GM12873 (cell line): ENCODE results near the gene PTTG1IP.

Experiments
- CTCF ChIP-seq: IDR thresholded peaks from 2 replicates; pipeline ENCODE4 v1.5.1; 2012; ENCODE audit warnings: low read depth, mild to moderate bottlenecking, moderate library complexity, low read length, control low read depth; ENCODE audit not compliant: insufficient read depth; ENCODE audit errors: missing control alignments

PTTG1IP gene

DNA sequence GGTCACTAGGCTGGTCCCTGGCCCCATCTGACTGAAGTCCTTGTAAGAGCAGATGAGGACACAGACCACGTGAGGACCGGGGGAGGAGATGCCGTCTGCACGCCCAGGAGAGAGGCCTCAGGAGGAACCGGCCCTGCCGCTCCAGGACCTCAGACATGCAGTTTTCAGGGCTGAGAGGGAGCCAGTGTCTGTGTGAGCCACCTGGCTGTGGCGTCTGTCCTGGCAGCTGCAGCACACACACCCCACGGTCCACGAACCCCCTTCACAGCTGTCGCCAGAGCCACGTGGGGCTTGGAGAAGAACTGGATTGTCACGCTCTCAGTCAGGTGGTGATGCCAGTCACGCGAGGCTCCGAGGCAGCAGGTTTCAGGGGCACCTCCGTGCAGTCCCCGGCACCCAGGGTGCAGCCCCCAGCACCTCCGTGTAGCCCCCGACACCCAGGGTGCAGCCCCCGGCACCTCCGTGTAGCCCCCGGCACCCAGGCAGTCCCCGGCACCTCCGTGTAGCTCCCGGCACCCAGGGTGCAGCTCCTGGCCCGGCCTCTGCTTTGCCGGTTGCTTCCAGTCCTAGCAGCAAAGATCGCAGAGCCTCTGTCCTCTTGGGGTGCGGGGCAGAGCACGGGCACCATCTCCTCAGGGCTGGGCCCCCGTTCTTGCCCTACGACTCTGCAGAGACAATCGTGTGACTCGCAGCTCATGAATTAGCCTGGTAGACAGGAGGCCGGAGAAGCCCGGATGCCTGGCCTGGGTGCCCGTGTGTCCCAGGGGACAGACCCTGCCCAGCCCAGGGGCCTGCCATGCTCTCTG is 36.6 kb downstream of the PTTG1IP start:
- TF ChIP-seq CTCF, result no peak

DNA sequence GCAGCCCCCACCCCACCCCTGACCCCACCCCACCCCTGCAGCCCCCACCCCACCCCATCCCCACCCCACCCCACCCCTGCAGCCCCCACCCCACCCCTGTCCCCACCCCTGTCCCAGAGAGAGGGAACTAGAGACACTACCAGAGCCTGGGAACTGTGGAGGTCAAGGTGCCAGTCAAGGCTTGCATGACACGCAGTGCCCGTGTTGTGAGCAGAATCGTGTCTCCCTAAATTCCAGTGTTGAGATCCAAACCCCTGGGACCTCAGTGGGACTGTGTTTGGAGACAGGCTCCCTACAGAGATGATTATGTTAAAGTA is 37.2 kb downstream of the PTTG1IP start:
- TF ChIP-seq CTCF, result no peak

GRCh38 chr21:44835647-44835973 is 37.9 kb downstream of the PTTG1IP start:
- TF ChIP-seq CTCF, result no peak

DNA sequence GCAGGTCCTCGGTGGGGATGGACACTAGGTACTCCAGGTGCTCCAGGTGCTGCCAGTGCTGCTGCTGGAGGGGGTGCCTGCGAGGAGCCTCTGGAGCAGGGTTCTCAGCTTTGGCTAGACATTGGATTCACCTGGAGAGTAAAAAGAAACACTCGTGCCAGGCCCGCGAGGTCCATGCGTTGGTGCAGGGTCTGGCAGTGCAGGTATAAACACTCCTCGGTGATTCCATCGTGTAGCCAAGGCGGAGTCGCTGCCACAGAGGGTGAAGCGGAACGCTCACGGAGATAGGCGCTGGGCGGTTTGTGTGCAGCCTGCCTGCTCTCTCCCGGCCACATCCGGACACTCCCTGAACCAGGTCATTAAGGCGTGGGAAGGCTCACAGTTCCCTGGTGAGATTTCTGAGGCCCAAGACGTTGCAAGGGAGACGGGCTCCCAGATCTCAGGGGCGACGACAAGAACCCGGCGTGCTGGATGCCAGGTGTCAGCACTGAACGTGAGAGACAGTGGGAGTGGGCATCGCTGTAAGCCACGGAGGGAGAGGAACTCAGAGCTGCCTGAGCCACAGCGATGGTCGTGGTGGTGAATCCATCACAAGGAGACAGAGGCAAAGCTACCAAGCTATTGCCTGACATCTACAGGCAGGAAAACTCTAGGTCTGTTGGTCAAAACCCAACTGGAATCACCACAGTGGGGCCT is 38.4 kb downstream of the PTTG1IP start:
- TF ChIP-seq CTCF, result no peak

DNA sequence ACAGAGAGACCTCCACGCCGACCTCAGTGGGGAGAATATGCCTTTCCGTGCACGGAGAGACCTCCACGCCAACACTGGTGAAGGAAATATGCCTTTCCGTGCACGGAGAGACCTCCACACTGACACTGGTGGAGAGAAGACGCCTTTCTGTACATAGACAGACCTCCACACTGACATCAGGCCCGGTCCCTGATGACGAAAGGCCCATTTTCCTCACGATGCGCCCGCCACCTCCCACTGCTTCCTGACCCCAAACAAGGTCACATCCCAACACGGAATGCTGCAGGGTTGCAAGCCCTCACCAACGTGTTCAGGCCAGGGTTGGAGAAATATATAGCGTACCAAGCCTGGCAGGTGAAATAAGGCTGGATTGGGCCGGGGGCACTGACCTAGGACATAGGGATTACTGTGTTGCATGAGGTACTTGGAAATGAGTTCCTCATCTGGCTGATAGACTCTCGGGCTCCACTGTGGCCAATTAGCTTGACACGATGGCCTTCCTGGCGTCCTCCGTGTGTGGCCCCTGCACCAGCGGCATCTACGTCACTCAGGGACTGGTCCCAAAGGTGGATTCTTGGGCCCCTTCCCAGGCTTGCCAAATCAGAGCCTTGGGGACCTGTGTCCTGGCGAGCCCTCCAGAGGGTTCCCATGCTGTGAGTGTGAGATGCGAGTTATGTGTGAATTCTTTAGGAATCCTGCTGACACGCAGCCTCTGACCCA is 39.1 kb downstream of the PTTG1IP start:
- no peak for TF ChIP-seq CTCF

DNA sequence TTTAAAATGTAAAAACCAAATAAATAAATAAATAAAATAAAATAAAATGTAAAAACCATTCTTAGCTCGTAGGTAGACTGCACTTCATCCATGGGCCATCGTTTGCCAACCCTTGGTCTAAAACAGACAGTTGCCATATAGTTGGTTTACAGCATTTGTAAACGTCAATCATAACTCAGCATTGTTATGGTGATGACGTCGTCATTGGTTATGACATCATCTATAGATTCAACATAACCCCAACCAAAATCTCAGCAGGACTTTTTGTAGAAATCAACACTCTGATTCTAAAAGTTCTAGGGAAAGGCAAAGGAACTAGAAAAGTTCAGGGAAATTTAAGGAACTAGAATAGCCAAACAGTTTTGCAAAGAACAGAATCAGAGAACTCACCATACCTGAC is 39.8 kb downstream of the PTTG1IP start:
- TF ChIP-seq CTCF, result no peak

DNA sequence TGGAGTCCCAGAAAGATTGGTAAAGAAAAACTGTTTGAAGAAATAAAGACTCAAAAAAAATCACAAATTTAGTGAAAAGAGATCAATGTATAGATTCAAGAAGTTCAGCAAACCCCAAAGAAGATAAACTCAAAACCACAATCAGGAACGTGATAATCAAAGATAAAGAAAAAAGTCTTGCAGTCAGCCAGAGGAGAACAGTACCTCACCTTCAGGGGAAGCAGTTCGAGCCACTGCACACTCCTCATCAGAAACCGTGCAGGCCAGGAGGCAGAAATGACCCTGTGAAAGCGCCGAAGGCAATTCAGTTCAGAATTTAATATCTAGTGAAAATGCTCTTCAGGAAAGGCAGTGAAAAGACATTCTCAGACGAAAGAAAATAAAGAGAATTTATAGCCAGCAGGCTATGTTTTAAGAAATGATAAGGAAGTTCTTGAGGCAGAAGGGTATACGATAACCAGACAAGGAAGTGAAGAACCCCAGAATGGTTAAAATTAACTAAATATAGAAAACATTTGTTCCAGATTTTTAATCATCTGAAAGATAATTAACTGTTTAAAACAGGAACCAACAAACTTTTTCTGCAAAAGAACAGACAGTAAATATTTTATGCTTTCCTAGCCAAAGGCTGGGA is 42.1 kb downstream of the PTTG1IP start:
- TF ChIP-seq CTCF, result no peak
